ENCODE data around the gene SLC38A10.

SLC38A10 gene

GRCh38 chr17:81286491-81287145, 8.5 kb downstream of the SLC38A10 start:
- H3K9me3 ChIP-seq (ENCODE audit: control insufficient read depth, low read length), result no peaks in the 10 kb centered on the region
- H3K36me3 ChIP-seq (ENCODE audit: control insufficient read depth, insufficient read depth, low read length), result peaks cover 21% of the 10 kb centered on the region
- H3K27ac ChIP-seq (ENCODE audit: insufficient read depth, low read length, poor library complexity, severe bottlenecking), result peak overlapping the region; percentile 65
- no peaks in the 10 kb centered on the region for H3K27me3 ChIP-seq (replicated peaks; ENCODE audit: control insufficient read depth, insufficient read depth, low read length, poor library complexity, severe bottlenecking)
- no peak for DNase-seq
- H3K4me1 ChIP-seq (ENCODE audit: control insufficient read depth, insufficient read depth, low read length, poor library complexity, severe bottlenecking), result peaks cover 43% of the 10 kb centered on the region
- no peak overlapping the region for H3K4me3 ChIP-seq (ENCODE audit: insufficient read depth, low read depth, low read length, poor library complexity, severe bottlenecking)

- Histone ChIP-seq H3K36me3 (ENCODE audit: control insufficient read depth, insufficient read depth, low read length) (peaks cover 26% of the 10 kb centered on the region), H3K4me1 (ENCODE audit: control insufficient read depth, insufficient read depth, low read length, poor library complexity, severe bottlenecking) (peaks cover 43% of the 10 kb centered on the region), H3K27ac (ENCODE audit: insufficient read depth, low read length, poor library complexity, severe bottlenecking) (peak overlapping the region; percentile 65), H3K9me3 (ENCODE audit: control insufficient read depth, low read length) (no peaks in the 10 kb centered on the region), H3K27me3 (replicated peaks; ENCODE audit: control insufficient read depth, insufficient read depth, low read length, poor library complexity, severe bottlenecking) (no peaks in the 10 kb centered on the region), H3K4me3 (ENCODE audit: insufficient read depth, low read depth, low read length, poor library complexity, severe bottlenecking) (peak overlapping the region; percentile 69)
- no peak for DNase-seq
These were observed 9.2 kb downstream of the SLC38A10 start for GRCh38 chr17:81285894-81286293.

GRCh38 chr17:81285179-81285878, 9.8 kb downstream of the SLC38A10 start:
- H3K27ac ChIP-seq (ENCODE audit: insufficient read depth, low read length, poor library complexity, severe bottlenecking), result peak overlapping the region; percentile 65
- peaks cover 43% of the 10 kb centered on the region for H3K4me1 ChIP-seq (ENCODE audit: control insufficient read depth, insufficient read depth, low read length, poor library complexity, severe bottlenecking)
- H3K27me3 ChIP-seq (replicated peaks; ENCODE audit: control insufficient read depth, insufficient read depth, low read length, poor library complexity, severe bottlenecking), result no peaks in the 10 kb centered on the region
- DNase-seq, result peak; percentile 33 to 43 (median 36)
- H3K36me3 ChIP-seq (ENCODE audit: control insufficient read depth, insufficient read depth, low read length), result peaks cover 32% of the 10 kb centered on the region
- H3K9me3 ChIP-seq (ENCODE audit: control insufficient read depth, low read length), result no peaks in the 10 kb centered on the region
- H3K4me3 ChIP-seq (ENCODE audit: insufficient read depth, low read depth, low read length, poor library complexity, severe bottlenecking), result peak overlapping the region; percentile 69

- Histone ChIP-seq H3K27ac (ENCODE audit: insufficient read depth, low read length, poor library complexity, severe bottlenecking) (no peak overlapping the region), H3K4me3 (ENCODE audit: insufficient read depth, low read depth, low read length, poor library complexity, severe bottlenecking) (no peak overlapping the region), H3K9me3 (ENCODE audit: control insufficient read depth, low read length) (no peaks in the 10 kb centered on the region), H3K36me3 (ENCODE audit: control insufficient read depth, insufficient read depth, low read length) (peaks cover 51% of the 10 kb centered on the region), H3K4me1 (ENCODE audit: control insufficient read depth, insufficient read depth, low read length, poor library complexity, severe bottlenecking) (peaks cover 31% of the 10 kb centered on the region), H3K27me3 (replicated peaks; ENCODE audit: control insufficient read depth, insufficient read depth, low read length, poor library complexity, severe bottlenecking) (no peaks in the 10 kb centered on the region)
- no peak for DNase-seq
These were observed 12.2 kb downstream of the SLC38A10 start for GRCh38 chr17:81282876-81283275.

- Histone ChIP-seq H3K27ac (ENCODE audit: insufficient read depth, low read length, poor library complexity, severe bottlenecking) (no peak overlapping the region), H3K4me3 (ENCODE audit: insufficient read depth, low read depth, low read length, poor library complexity, severe bottlenecking) (no peak overlapping the region), H3K4me1 (ENCODE audit: control insufficient read depth, insufficient read depth, low read length, poor library complexity, severe bottlenecking) (peaks cover 24% of the 10 kb centered on the region), H3K9me3 (ENCODE audit: control insufficient read depth, low read length) (no peaks in the 10 kb centered on the region), H3K27me3 (replicated peaks; ENCODE audit: control insufficient read depth, insufficient read depth, low read length, poor library complexity, severe bottlenecking) (no peaks in the 10 kb centered on the region), H3K36me3 (ENCODE audit: control insufficient read depth, insufficient read depth, low read length) (peaks cover 56% of the 10 kb centered on the region)
- DNase-seq, result no peak
These were observed 13.0 kb downstream of the SLC38A10 start for GRCh38 chr17:81282141-81282540.

GRCh38 chr17:81280571-81280970, 14.5 kb downstream of the SLC38A10 start:
- H3K27ac ChIP-seq (ENCODE audit: insufficient read depth, low read length, poor library complexity, severe bottlenecking), result no peak overlapping the region
- H3K36me3 ChIP-seq (ENCODE audit: control insufficient read depth, insufficient read depth, low read length), result peaks cover 72% of the 10 kb centered on the region
- no peak overlapping the region for H3K4me3 ChIP-seq (ENCODE audit: insufficient read depth, low read depth, low read length, poor library complexity, severe bottlenecking)
- H3K4me1 ChIP-seq (ENCODE audit: control insufficient read depth, insufficient read depth, low read length, poor library complexity, severe bottlenecking), result peaks cover 9% of the 10 kb centered on the region
- no peak for DNase-seq
- no peaks in the 10 kb centered on the region for H3K27me3 ChIP-seq (replicated peaks; ENCODE audit: control insufficient read depth, insufficient read depth, low read length, poor library complexity, severe bottlenecking)
- H3K9me3 ChIP-seq (ENCODE audit: control insufficient read depth, low read length), result no peaks in the 10 kb centered on the region

GRCh38 chr17:81279278-81280275, 15.5 kb downstream of the SLC38A10 start:
- peaks cover 3% of the 10 kb centered on the region for H3K4me1 ChIP-seq (ENCODE audit: control insufficient read depth, insufficient read depth, low read length, poor library complexity, severe bottlenecking)
- H3K27me3 ChIP-seq (replicated peaks; ENCODE audit: control insufficient read depth, insufficient read depth, low read length, poor library complexity, severe bottlenecking), result no peaks in the 10 kb centered on the region
- no peaks in the 10 kb centered on the region for H3K9me3 ChIP-seq (ENCODE audit: control insufficient read depth, low read length)
- peaks cover 82% of the 10 kb centered on the region for H3K36me3 ChIP-seq (ENCODE audit: control insufficient read depth, insufficient read depth, low read length)
- H3K27ac ChIP-seq (ENCODE audit: insufficient read depth, low read length, poor library complexity, severe bottlenecking), result no peak overlapping the region
- no peak for DNase-seq
- H3K4me3 ChIP-seq (ENCODE audit: insufficient read depth, low read depth, low read length, poor library complexity, severe bottlenecking), result no peak overlapping the region

DNA sequence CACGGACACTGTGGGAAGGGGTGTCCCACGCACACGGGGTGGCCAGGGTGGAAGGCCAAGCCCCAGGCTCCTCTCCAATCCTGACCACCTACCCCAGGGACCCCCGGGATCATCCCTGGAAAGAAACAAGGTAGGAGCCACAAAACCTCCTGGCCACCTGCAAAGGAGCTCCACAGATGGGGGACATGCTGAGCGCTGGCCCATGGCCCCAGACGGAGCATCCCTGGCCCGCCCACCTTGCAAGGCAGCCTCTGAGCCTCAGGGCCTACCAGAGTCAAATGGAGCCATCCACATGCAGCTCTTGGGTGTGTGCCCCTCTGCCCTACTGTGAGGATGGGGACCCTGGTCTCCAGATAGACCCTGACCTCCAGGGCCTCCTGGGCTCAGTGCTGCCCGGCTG, 16.3 kb downstream of the SLC38A10 start:
- no peaks in the 10 kb centered on the region for H3K27me3 ChIP-seq (replicated peaks; ENCODE audit: control insufficient read depth, insufficient read depth, low read length, poor library complexity, severe bottlenecking)
- H3K4me1 ChIP-seq (ENCODE audit: control insufficient read depth, insufficient read depth, low read length, poor library complexity, severe bottlenecking), result no peaks in the 10 kb centered on the region
- DNase-seq, result no peak
- H3K27ac ChIP-seq (ENCODE audit: insufficient read depth, low read length, poor library complexity, severe bottlenecking), result no peak overlapping the region
- H3K36me3 ChIP-seq (ENCODE audit: control insufficient read depth, insufficient read depth, low read length), result peaks cover 89% of the 10 kb centered on the region
- H3K4me3 ChIP-seq (ENCODE audit: insufficient read depth, low read depth, low read length, poor library complexity, severe bottlenecking), result no peak overlapping the region
- H3K9me3 ChIP-seq (ENCODE audit: control insufficient read depth, low read length), result no peaks in the 10 kb centered on the region

DNA sequence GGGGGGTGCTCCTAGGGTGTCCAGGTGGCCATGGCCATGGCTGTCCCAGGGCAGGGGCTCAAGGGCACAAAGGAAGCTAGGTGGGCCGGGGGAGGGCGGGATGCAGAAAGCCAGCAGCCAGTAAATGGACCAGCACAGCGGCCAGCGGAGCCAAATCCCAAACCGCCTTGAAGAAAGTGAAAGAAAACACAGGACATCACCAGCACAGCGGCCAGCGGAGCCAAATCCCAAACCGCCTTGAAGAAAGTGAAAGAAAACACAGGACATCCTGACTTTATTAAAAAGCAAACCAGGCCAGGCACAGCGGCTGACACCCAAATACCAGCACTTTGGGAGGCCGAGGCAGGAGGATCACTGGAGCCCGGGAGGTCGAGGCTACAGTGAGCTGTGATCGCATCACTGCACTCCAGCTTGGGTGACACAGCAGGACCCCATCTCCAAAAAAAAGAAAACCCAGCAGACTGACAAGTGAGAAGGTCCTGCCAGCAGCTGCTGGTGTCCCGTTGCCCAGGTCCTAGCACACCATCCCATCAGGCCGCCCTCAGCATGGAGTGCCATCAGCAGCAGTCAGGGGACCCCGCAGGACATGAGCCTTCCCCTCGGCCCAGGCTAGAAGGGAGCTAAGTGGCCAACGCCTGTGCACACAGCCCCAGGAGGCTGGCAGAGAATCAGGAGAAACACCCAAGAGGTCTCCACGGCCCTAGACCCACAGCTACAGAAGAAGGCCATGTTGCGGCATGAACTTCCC, 17.0 kb downstream of the SLC38A10 start:
- H3K4me1 ChIP-seq (ENCODE audit: control insufficient read depth, insufficient read depth, low read length, poor library complexity, severe bottlenecking), result no peaks in the 10 kb centered on the region
- no peak overlapping the region for H3K27ac ChIP-seq (ENCODE audit: insufficient read depth, low read length, poor library complexity, severe bottlenecking)
- no peaks in the 10 kb centered on the region for H3K9me3 ChIP-seq (ENCODE audit: control insufficient read depth, low read length)
- no peak for DNase-seq
- peaks cover 95% of the 10 kb centered on the region for H3K36me3 ChIP-seq (ENCODE audit: control insufficient read depth, insufficient read depth, low read length)
- H3K4me3 ChIP-seq (ENCODE audit: insufficient read depth, low read depth, low read length, poor library complexity, severe bottlenecking), result no peak overlapping the region
- H3K27me3 ChIP-seq (replicated peaks; ENCODE audit: control insufficient read depth, insufficient read depth, low read length, poor library complexity, severe bottlenecking), result no peaks in the 10 kb centered on the region

Data from effector memory CD4-positive, alpha-beta T cell (primary cell).